ENCODE measurements around the gene SAP130.

DNA sequence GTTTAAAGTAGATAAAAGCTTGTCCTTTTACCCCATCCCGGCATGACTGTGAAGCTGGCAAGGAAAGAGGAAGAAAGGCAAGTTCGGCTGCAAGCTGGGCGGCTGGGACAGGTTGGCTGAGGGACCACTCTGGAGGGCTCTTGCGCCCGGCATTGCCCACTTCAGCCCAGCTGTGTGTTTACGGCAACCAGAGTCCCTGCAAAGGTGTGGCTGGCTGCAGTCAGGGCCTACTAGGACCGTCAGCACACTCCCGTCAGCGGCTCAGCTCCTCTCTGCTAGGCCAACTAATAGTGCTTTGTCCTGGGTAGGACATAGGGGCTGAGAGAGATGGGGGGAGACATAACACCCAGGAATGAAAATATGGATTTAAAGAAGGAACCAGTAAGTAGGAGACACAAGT lies 11.7 kb upstream of the SAP130 start:
- TF ChIP-seq, protein P1, sequence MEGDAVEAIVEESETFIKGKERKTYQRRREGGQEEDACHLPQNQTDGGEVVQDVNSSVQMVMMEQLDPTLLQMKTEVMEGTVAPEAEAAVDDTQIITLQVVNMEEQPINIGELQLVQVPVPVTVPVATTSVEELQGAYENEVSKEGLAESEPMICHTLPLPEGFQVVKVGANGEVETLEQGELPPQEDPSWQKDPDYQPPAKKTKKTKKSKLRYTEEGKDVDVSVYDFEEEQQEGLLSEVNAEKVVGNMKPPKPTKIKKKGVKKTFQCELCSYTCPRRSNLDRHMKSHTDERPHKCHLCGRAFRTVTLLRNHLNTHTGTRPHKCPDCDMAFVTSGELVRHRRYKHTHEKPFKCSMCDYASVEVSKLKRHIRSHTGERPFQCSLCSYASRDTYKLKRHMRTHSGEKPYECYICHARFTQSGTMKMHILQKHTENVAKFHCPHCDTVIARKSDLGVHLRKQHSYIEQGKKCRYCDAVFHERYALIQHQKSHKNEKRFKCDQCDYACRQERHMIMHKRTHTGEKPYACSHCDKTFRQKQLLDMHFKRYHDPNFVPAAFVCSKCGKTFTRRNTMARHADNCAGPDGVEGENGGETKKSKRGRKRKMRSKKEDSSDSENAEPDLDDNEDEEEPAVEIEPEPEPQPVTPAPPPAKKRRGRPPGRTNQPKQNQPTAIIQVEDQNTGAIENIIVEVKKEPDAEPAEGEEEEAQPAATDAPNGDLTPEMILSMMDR (IDR thresholded peaks at IDR 0.05; ENCODE audit: low read depth, low read length): no peak
- TF ChIP-seq POLR2A (IDR thresholded peaks at IDR 0.05; ENCODE audit: extremely low read depth, insufficient read length): no peak
